AG09309 (cell line): ENCODE results near the gene BCL6B.
"Not testable (repeated sequence)": the region's sequence is repeated elsewhere in the genome, so short reads cannot be mapped to it uniquely, and the experiment has no call there.

Source experiments
- DNase-seq: peaks from one replicate; pipeline ENCODE4 v3.0.0-alpha.2; 2010; ENCODE audit warnings: low read depth
- H3K4me3 ChIP-seq: 2 replicates; pipeline ENCODE4 v1.5.1; 2011; ENCODE audit warnings: mild to moderate bottlenecking, low read depth, low read length, moderate library complexity; ENCODE audit not compliant: control insufficient read depth
- TF ChIP-seq, protein P1 (sequence below): IDR thresholded peaks from 2 replicates; pipeline ENCODE4 v1.5.1; 2011; ENCODE audit warnings: mild to moderate bottlenecking, low read depth, low read length, inconsistent platforms; ENCODE audit not compliant: insufficient read depth, control insufficient read depth; ENCODE audit errors: missing control alignments

Gene BCL6B

GRCh38 chr17:7047566-7047965 is 24.7 kb downstream of the BCL6B start:
- H3K4me3 ChIP-seq = no peak overlapping the region
- TF ChIP-seq, protein P1, sequence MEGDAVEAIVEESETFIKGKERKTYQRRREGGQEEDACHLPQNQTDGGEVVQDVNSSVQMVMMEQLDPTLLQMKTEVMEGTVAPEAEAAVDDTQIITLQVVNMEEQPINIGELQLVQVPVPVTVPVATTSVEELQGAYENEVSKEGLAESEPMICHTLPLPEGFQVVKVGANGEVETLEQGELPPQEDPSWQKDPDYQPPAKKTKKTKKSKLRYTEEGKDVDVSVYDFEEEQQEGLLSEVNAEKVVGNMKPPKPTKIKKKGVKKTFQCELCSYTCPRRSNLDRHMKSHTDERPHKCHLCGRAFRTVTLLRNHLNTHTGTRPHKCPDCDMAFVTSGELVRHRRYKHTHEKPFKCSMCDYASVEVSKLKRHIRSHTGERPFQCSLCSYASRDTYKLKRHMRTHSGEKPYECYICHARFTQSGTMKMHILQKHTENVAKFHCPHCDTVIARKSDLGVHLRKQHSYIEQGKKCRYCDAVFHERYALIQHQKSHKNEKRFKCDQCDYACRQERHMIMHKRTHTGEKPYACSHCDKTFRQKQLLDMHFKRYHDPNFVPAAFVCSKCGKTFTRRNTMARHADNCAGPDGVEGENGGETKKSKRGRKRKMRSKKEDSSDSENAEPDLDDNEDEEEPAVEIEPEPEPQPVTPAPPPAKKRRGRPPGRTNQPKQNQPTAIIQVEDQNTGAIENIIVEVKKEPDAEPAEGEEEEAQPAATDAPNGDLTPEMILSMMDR = no peak
- no peak for DNase-seq

GRCh38 chr17:7048968-7049367 is 26.1 kb downstream of the BCL6B start:
- DNase-seq = no peak
- H3K4me3 ChIP-seq = no peak overlapping the region
- TF ChIP-seq, protein P1 = no peak

GRCh38 chr17:7050583-7050982 is 27.7 kb downstream of the BCL6B start:
- DNase-seq = not testable (repeated sequence)

GRCh38 chr17:7056386-7056785 is 33.5 kb downstream of the BCL6B start:
- TF ChIP-seq, protein P1 = no peak
- H3K4me3 ChIP-seq = no peak overlapping the region
- DNase-seq = no peak

More at GRCh38 chr17:7050583-7050982, 27.7 kb downstream of the BCL6B start:
- not testable (repeated sequence) for H3K4me3 ChIP-seq

DNA sequence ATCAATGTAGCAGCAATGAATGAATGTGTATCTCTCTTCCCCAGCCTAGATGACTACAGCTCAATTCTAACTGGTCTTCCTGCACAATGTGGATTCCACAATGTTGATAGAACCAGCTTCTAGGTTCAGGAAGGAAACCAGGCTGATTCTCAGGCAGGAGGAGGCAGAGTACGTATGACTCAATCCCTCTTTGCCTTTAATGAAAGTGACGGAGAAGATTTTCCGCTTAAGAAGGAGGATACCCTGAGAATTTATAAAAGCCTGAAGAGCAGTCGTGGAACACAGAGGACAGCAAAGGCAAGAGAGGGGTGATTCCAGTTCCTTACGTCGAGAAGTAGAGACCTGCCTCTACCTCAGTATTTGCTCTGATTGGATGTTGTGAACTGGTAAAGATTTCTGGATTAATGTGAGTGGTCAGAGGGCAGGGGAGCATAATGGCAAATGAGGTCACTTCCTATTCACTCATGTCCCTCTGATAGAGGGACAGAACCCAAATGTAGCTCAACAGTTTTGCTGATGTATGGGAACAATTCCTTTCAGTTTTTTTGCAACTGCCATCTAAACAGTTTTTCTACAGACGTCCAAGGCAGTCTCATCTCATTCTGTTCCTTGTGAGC is 36.1 kb downstream of the BCL6B start:
- DNase-seq = no peak
- TF ChIP-seq, protein P1 = no peak

DNA sequence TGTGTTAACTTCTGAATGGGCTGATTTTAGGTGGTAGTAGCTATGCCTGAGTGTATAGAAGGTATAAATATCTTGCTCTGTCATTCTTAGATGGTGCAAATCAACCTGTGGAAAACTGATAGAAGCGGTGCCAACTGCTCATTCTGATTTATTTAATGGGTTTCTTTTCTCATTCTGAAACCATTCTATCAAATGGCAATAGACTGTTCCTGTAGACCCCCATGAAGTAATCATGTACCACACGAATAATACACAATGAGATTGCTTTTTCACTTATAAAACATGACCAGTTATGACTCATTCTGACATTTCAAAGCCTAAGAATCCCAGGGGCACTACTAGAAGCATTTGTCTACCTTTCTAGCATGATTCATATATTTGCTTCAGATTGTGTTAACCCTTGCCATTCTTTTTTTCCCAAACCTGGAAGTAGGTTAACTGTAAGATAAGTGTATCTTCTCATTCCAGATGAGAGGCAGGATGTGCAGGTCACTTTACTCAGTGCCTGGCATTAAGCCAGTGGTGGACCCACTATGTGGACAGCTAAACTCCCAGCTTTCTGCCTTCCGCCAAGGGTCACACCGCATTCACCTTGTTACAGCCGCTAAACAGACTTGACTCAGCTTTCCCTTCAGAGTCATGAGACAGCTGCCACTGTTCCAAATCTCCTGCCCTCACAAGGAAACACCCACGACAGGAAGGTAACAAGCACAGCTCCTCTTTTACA is 37.5 kb downstream of the BCL6B start:
- TF ChIP-seq, protein P1 = no peak
- DNase-seq = no peak
- H3K4me3 ChIP-seq = no peak overlapping the region

More for the DNA sequence above, 36.1 kb downstream of the BCL6B start:
- H3K4me3 ChIP-seq = no peak overlapping the region

DNA sequence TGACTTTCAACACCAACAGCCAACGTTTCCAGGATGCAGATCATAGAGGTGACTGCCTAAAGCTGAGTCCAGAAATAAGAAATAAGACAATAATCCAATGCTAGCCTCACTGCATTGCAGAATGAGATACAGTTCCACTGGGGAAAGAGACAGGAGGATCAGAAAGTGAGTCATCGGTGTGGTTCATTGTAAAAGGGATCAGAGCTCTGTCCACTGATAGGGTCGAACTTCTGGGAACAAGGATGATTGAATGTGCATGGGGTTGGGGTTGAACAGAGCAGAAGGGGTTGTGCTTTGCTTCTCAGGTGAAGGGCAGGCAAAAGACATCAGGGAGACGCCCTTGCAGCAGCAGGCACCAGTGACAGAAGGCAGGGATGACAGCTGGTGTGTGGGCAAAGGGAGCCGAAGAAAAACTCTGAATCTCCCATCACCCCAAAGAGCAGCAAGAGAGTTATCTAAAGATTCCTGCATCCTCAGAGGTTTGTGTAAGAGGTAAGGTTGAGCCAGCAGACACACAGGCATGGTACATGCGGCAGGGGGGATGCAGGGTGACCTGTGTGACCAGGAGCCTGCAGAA is 40.8 kb downstream of the BCL6B start:
- H3K4me3 ChIP-seq = no peak overlapping the region
- DNase-seq = no peak
- TF ChIP-seq, protein P1 = no peak
